PC-9 (cell line): ENCODE data around the gene GNB3. TPM values are rescaled to one million over a fixed set of nuclear protein-coding genes. Genes with fewer than 3 reads are reported as not detected.

Source experiments
- BruUV-seq: library from RNA; stranded (reverse); fragments of 400-500 nt; replicated peaks from 2 replicates; lab custom pipeline; 2021; lab: Mats Ljungman, UMichigan
- CTCF ChIA-PET: fragments of 300-600 bp; sonication (Branson Sonifier 250); formaldehyde crosslinking; loops from one replicate; lab custom pipeline; 2022; ENCODE audit warnings: antibody characterized with exemption; lab: Charles Lee
- POLR2A ChIA-PET: fragments of 300-600 bp; sonication (Branson Sonifier 250); formaldehyde crosslinking; loops from one replicate; lab custom pipeline; 2022; ENCODE audit warnings: antibody characterized with exemption; ENCODE audit not compliant: unreplicated experiment; lab: Charles Lee
- DNase-seq, 2 experiments: peaks; one replicate each; pipeline versions ENCODE4 v3.0.0 to v3.0.0-alpha.2; 2015 to 2022; ENCODE audit warnings: mixed read lengths in 1 of 2
- H2AFZ ChIP-seq: fragments of 200-600 bp; sonication (generic); 2 replicates; pipeline ENCODE4 v1.8.1; 2017; ENCODE audit warnings: antibody characterized with exemption
- H3F3A ChIP-seq: fragments of 200-600 bp; sonication (generic); 2 replicates; pipeline ENCODE4 v1.8.1; 2017; ENCODE audit warnings: antibody characterized with exemption, mild to moderate bottlenecking, low read depth; ENCODE audit not compliant: insufficient read depth
- H3K27ac ChIP-seq: fragments of 200-600 bp; sonication (generic); 2 replicates; pipeline ENCODE4 v1.6.1; 2016; ENCODE audit warnings: mixed run types
- H3K27me3 ChIP-seq: fragments of 200-600 bp; sonication (generic); 2 replicates; pipeline ENCODE4 v1.6.1; 2016; ENCODE audit warnings: low read depth, mixed run types; ENCODE audit not compliant: insufficient read depth
- H3K36me3 ChIP-seq: fragments of 200-600 bp; sonication (generic); 2 replicates; pipeline ENCODE4 v1.6.1; 2016; ENCODE audit warnings: low read depth, mixed run types
- H3K4me1 ChIP-seq: fragments of 200-600 bp; sonication (generic); replicated peaks from 2 replicates; pipeline ENCODE4 v1.6.1; 2016; ENCODE audit warnings: mixed run types; ENCODE audit not compliant: insufficient read depth
- H3K4me2 ChIP-seq: fragments of 200-600 bp; sonication (generic); 2 replicates; pipeline ENCODE4 v1.6.1; 2017; ENCODE audit warnings: mixed run types
- H3K4me3 ChIP-seq: fragments of 200-600 bp; sonication (generic); 2 replicates; pipeline ENCODE4 v1.6.1; 2016; ENCODE audit warnings: mixed run types
- H3K79me2 ChIP-seq: fragments of 200-600 bp; sonication (generic); 2 replicates; pipeline ENCODE4 v1.6.1; 2017; ENCODE audit warnings: low read depth, mixed run types
- H3K9me2 ChIP-seq: fragments of 200-600 bp; sonication (generic); 2 replicates; pipeline ENCODE4 v1.8.1; 2017; ENCODE audit warnings: mild to moderate bottlenecking; ENCODE audit not compliant: insufficient read depth
- H3K9me3 ChIP-seq: fragments of 200-600 bp; sonication (generic); 2 replicates; pipeline ENCODE4 v1.8.1; 2016; ENCODE audit warnings: low read depth; ENCODE audit not compliant: insufficient read depth
- H4K20me1 ChIP-seq: fragments of 200-600 bp; sonication (generic); 2 replicates; pipeline ENCODE4 v1.8.1; 2017; ENCODE audit not compliant: insufficient read depth
- EZH2 ChIP-seq: fragments of 200-600 bp; sonication (generic); IDR thresholded peaks from 2 replicates; pipeline ENCODE4 v1.8.0; 2017; ENCODE audit warnings: antibody characterized with exemption, low read depth
- intact Hi-C: fragments of 100-400 bp; cut with micrococcal nuclease; formaldehyde crosslinking; loops from one replicate; pipeline ENCODE4 v1.10.0; 2022; ENCODE audit not compliant: unreplicated experiment
- total RNA-seq: library from RNA; stranded (reverse); gene quantifications from 2 replicates; pipeline ENCODE4 v1.2.3, GENCODE V29; 2021
- TF ChIP-seq, protein P1 (sequence below): fragments of 200-600 bp; sonication (generic); conservative IDR thresholded peaks from 2 replicates; pipeline ENCODE4 v1.6.1; 2017; ENCODE audit warnings: mixed run types, antibody characterized with exemption, mild to moderate bottlenecking, moderate library complexity

Gene GNB3
- total RNA-seq, 1 experiment from 2014 or later, result not detected

- DNase-seq, result no peak
- H3K27me3 ChIP-seq, result peaks cover 47% of the 10 kb centered on the region
- no peaks in the 10 kb centered on the region for H3K79me2 ChIP-seq
- intact Hi-C loops, result no loop called here
- no peak overlapping the region for H2AFZ ChIP-seq
- H3K9me2 ChIP-seq, result no peaks in the 10 kb centered on the region
- H3K4me3 ChIP-seq, result no peak overlapping the region
- H3K4me2 ChIP-seq, result no peak overlapping the region
- H3K9me3 ChIP-seq, result no peaks in the 10 kb centered on the region
- H3K27ac ChIP-seq, result no peak overlapping the region
- ChIA-PET CTCF (interaction anchor here (0.5 kb wide), 2 partner anchors 151 to 188 kb away, joined by 4 read pairs; no protein-coding TSS in a partner anchor), POLR2A (interaction anchor here (0.6 to 0.7 kb wide), 2 partner anchors 11 to 90 kb away, joined by 5 to 7 read pairs; no protein-coding TSS in a partner anchor)
- no peaks in the 10 kb centered on the region for H3K4me1 ChIP-seq
- H3F3A ChIP-seq, result no peaks in the 10 kb centered on the region
- BruUV-seq, result no TSS peak
- TF ChIP-seq, protein P1, sequence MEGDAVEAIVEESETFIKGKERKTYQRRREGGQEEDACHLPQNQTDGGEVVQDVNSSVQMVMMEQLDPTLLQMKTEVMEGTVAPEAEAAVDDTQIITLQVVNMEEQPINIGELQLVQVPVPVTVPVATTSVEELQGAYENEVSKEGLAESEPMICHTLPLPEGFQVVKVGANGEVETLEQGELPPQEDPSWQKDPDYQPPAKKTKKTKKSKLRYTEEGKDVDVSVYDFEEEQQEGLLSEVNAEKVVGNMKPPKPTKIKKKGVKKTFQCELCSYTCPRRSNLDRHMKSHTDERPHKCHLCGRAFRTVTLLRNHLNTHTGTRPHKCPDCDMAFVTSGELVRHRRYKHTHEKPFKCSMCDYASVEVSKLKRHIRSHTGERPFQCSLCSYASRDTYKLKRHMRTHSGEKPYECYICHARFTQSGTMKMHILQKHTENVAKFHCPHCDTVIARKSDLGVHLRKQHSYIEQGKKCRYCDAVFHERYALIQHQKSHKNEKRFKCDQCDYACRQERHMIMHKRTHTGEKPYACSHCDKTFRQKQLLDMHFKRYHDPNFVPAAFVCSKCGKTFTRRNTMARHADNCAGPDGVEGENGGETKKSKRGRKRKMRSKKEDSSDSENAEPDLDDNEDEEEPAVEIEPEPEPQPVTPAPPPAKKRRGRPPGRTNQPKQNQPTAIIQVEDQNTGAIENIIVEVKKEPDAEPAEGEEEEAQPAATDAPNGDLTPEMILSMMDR, result no peak
- TF ChIP-seq EZH2, result no peak
- no peaks in the 10 kb centered on the region for H3K36me3 ChIP-seq
- no peaks in the 10 kb centered on the region for H4K20me1 ChIP-seq
Measured at GRCh38 chr12:6833189-6833890, 7.4 kb upstream of the GNB3 start.

GRCh38 chr12:6834254-6834653 lies 6.5 kb upstream of the GNB3 start:
- Histone ChIP-seq H3K9me2 (no peaks in the 10 kb centered on the region), H3K36me3 (no peaks in the 10 kb centered on the region), H3K9me3 (no peaks in the 10 kb centered on the region), H3K27me3 (peaks cover 38% of the 10 kb centered on the region), H3F3A (no peaks in the 10 kb centered on the region), H3K27ac (no peak overlapping the region), H3K4me3 (no peak overlapping the region), H3K4me1 (no peaks in the 10 kb centered on the region), H2AFZ (no peak overlapping the region), H4K20me1 (no peaks in the 10 kb centered on the region), H3K4me2 (no peak overlapping the region), H3K79me2 (no peaks in the 10 kb centered on the region)
- no peak for TF ChIP-seq EZH2
- TF ChIP-seq, protein P1, result no peak
- ChIA-PET POLR2A (no interaction called here), CTCF (interaction anchor here (0.5 to 1.5 kb wide), 6 partner anchors 17 to 1241 kb away, joined by 3 to 8 read pairs (median 3); partner anchors contain the start of gene USP5)
- no peak for DNase-seq
- intact Hi-C loops, result no loop called here
- BruUV-seq, result no TSS peak

DNA sequence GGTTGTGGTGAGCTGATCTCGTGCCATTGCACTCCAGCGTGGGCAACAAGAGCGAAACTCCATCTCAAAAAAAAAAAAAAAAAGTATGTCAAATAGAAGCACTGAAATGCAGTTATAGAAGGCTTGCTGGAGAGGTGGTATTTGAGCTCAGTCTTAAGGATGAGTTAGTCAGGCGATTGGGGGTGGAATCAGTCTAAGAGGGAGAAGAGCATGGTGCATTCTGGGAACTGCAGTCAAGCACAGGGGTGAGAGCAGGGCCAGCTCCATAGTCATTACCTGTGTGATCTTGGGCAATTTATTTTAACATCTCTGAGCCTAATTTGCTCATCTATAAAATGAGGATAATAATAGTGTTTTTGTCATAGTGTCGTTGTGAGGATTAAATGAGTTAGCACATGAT lies 5.9 kb upstream of the GNB3 start:
- DNase-seq, result no peak
- intact Hi-C loops, result loop anchor here (1.0 kb wide), 1 partner anchor 82 kb away; the partner anchor contains the start of gene MLF2
- Histone ChIP-seq H4K20me1 (no peaks in the 10 kb centered on the region), H3K9me3 (no peaks in the 10 kb centered on the region), H3K4me2 (no peak overlapping the region), H3K79me2 (no peaks in the 10 kb centered on the region), H3K4me1 (no peaks in the 10 kb centered on the region), H3K27ac (no peak overlapping the region), H3K27me3 (peaks cover 32% of the 10 kb centered on the region), H3K4me3 (no peak overlapping the region), H3K36me3 (no peaks in the 10 kb centered on the region), H3K9me2 (no peaks in the 10 kb centered on the region), H2AFZ (no peak overlapping the region), H3F3A (peaks cover 3% of the 10 kb centered on the region; the same call in 1 of the 2 replicates)
- ChIA-PET POLR2A (no interaction called here), CTCF (interaction anchor here (0.6 to 1.5 kb wide), 6 partner anchors 17 to 499 kb away, joined by 3 to 8 read pairs (median 4); partner anchors contain the start of gene USP5)
- TF ChIP-seq, protein P1, result no peak
- no peak for TF ChIP-seq EZH2
- BruUV-seq, result no TSS peak
